PC-3 (cell line): Measurements from ENCODE around the gene TNS3. TPM values are rescaled to one million over a fixed set of nuclear protein-coding genes. Genes with fewer than 3 reads are reported as not detected.

Source experiments
- ATAC-seq: fragments of 200-7000 bp; cut with Tn5 transposase; 2 replicates; pipeline ENCODE4 v1.9.1; 2020; ENCODE audit warnings: mild to moderate bottlenecking, moderate library complexity
- Bru-seq: library from RNA; stranded (reverse); fragments of 400-500 nt; gene quantifications from one replicate; lab custom pipeline; 2021; lab: Mats Ljungman, UMichigan
- BruChase-seq, 2 experiments: library from RNA; stranded (reverse); fragments of 400-500 nt; gene quantifications; one replicate each; lab custom pipeline; 2021; lab: Mats Ljungman, UMichigan
- BruUV-seq: library from RNA; stranded (reverse); fragments of 400-500 nt; replicated peaks from 2 replicates; lab custom pipeline; 2021; lab: Mats Ljungman, UMichigan
- CTCF ChIA-PET: fragments of 300-600 bp; sonication (Branson Sonifier 250); formaldehyde crosslinking; loops from one replicate; lab custom pipeline; 2022; ENCODE audit warnings: antibody characterized with exemption; lab: Charles Lee
- POLR2A ChIA-PET: fragments of 300-600 bp; sonication (Branson Sonifier 250); formaldehyde crosslinking; loops from one replicate; lab custom pipeline; 2022; ENCODE audit warnings: antibody characterized with exemption; ENCODE audit not compliant: unreplicated experiment; lab: Charles Lee
- DNase-seq: peaks from one replicate; pipeline ENCODE4 v3.0.0-alpha.2; 2015
- H2AFZ ChIP-seq: fragments of 300-600 bp; sonication (generic); 2 replicates; pipeline ENCODE4 v1.6.0; 2016; ENCODE audit warnings: antibody characterized with exemption, low read length
- H3F3A ChIP-seq: fragments of 300-600 bp; sonication (generic); one replicate; pipeline ENCODE4 v1.6.0; 2017; ENCODE audit warnings: antibody characterized with exemption, low read length, control low read depth, mild to moderate bottlenecking; ENCODE audit not compliant: unreplicated experiment
- H3K27ac ChIP-seq: fragments of 300-600 bp; sonication (generic); 2 replicates; pipeline ENCODE4 v1.5.1; 2016; ENCODE audit warnings: mild to moderate bottlenecking, low read length
- H3K27me3 ChIP-seq: fragments of 300-600 bp; sonication (generic); 2 replicates; pipeline ENCODE4 v1.6.1; 2016; ENCODE audit warnings: low read length, mixed read lengths
- H3K36me3 ChIP-seq: fragments of 300-600 bp; sonication (generic); 2 replicates; pipeline ENCODE4 v1.6.1; 2016; ENCODE audit warnings: low read depth, mixed run types, low read length, mixed read lengths
- H3K4me1 ChIP-seq: fragments of 300-600 bp; sonication (generic); 2 replicates; pipeline ENCODE4 v1.5.1; 2016; ENCODE audit warnings: low read length; ENCODE audit not compliant: insufficient read depth
- H3K4me2 ChIP-seq: fragments of 300-600 bp; sonication (generic); 2 replicates; pipeline ENCODE4 v1.6.0; 2016; ENCODE audit warnings: low read length
- H3K4me3 ChIP-seq: fragments of 300-600 bp; sonication (generic); 2 replicates; pipeline ENCODE4 v1.5.1; 2016; ENCODE audit warnings: mild to moderate bottlenecking, low read length, mixed read lengths
- H3K79me2 ChIP-seq: fragments of 300-600 bp; sonication (generic); 2 replicates; pipeline ENCODE4 v1.6.1; 2017; ENCODE audit warnings: low read length, mixed read lengths
- H3K9ac ChIP-seq: fragments of 300-600 bp; sonication (generic); 2 replicates; pipeline ENCODE4 v1.6.0; 2016; ENCODE audit warnings: mild to moderate bottlenecking, low read length
- H3K9me2 ChIP-seq: fragments of 300-600 bp; sonication (generic); replicated peaks from 2 replicates; pipeline ENCODE4 v1.6.1; 2016; ENCODE audit warnings: mixed run types, low read length, mixed read lengths
- H3K9me3 ChIP-seq: fragments of 300-600 bp; sonication (generic); 2 replicates; pipeline ENCODE4 v1.6.1; 2016; ENCODE audit warnings: low read length, mixed read lengths
- H4K20me1 ChIP-seq: fragments of 300-600 bp; sonication (generic); 2 replicates; pipeline ENCODE4 v1.6.1; 2016; ENCODE audit warnings: low read length, mixed read lengths
- CTCF ChIP-seq: fragments of 300-600 bp; sonication (generic); conservative IDR thresholded peaks from 2 replicates; pipeline ENCODE4 v1.5.1; 2017; ENCODE audit warnings: antibody characterized with exemption, low read depth, mild to moderate bottlenecking, low read length
- EZH2 ChIP-seq: fragments of 300-600 bp; sonication (generic); IDR thresholded peaks from one replicate; pipeline ENCODE4 v1.6.1; 2017; ENCODE audit warnings: antibody characterized with exemption, mild to moderate bottlenecking, low read length; ENCODE audit not compliant: unreplicated experiment
- EZH2phosphoT487 ChIP-seq: fragments of 300-600 bp; sonication (generic); IDR thresholded peaks from 2 replicates; pipeline ENCODE4 v1.6.1; 2018; ENCODE audit warnings: mild to moderate bottlenecking, antibody characterized with exemption, low read length, borderline replicate concordance
- intact Hi-C: fragments of 100-400 bp; cut with micrococcal nuclease; formaldehyde crosslinking; loops from 2 replicates; pipeline ENCODE4 v1.9.0; 2023
- long read RNA-seq: library from polyadenylated mRNA; unstranded; transcript quantifications from one replicate; pipeline ENCODE4 v2.0.0, GENCODE V29; 2021; ENCODE audit not compliant: unreplicated experiment
- total RNA-seq: library from RNA; depleted of rRNA; stranded (reverse); fragments of >200 nt; gene quantifications from 2 replicates; pipeline ENCODE4 v1.2.3, GENCODE V29; 2014; rRNA removed

The TNS3 gene
- total RNA-seq (71.4 and 72.3 TPM in 2 replicates), Bru-seq, nascent RNA (percentile 92 among the genes with signal in this experiment), BruChase-seq, experiment 1, labeled RNA remaining after a 6-hour chase (percentile 83 among the genes with signal in this experiment), BruChase-seq, experiment 2, labeled RNA remaining after a 2-hour chase (percentile 89 among the genes with signal in this experiment)
- long read RNA-seq, full-length matches to known transcripts: 2 of 256 reads
- long read RNA-seq, partial matches to known transcripts: 104 of 256 reads
- long read RNA-seq, other reads (novel, unspliced or antisense): 150 of 256 reads

- Histone ChIP-seq H3K9me2 (no peaks in the 10 kb centered on the region), H2AFZ (peak within 1 kb of the TSS; percentile 93), H3K27me3 (no peaks in the 10 kb centered on the region), H3K9me3 (no peaks in the 10 kb centered on the region), H3K4me3 (peak within 1 kb of the TSS; percentile 89), H3K4me1 (peaks cover 52% of the 10 kb centered on the region), H3K9ac (peak within 1 kb of the TSS; percentile 99), H3K4me2 (peak within 1 kb of the TSS; percentile 94), H4K20me1 (no peaks in the 10 kb centered on the region), H3K79me2 (peaks cover 55% of the 10 kb centered on the region), H3F3A (peaks cover 8% of the 10 kb centered on the region), H3K27ac (peak within 1 kb of the TSS; percentile 95), H3K36me3 (0 out of 2 replicates have a peak, but pooled peaks cover under 1% of the 10 kb centered on the region)
- POLR2A ChIA-PET: no interaction called here
- CTCF ChIA-PET: interaction anchor here (0.7 kb wide), 3 partner anchors 18 to 205 kb away, joined by 3 to 5 read pairs (median 3); no protein-coding TSS in a partner anchor
- ATAC-seq (peak; percentile 38), DNase-seq (peak; percentile 57)
- intact Hi-C loops: loop anchor here (5.0 kb wide), 2 partner anchors 85 to 315 kb away; no protein-coding TSS in a partner anchor
- no TSS peak for BruUV-seq
- 0 out of 2 replicates have a peak, but pooled peaks have one; percentile 17 for TF ChIP-seq CTCF
- TF ChIP-seq EZH2phosphoT487: no peak
- TF ChIP-seq EZH2: no peak
These were observed at the start of gene TNS3 for GRCh38 chr7:47581804-47582763. Gene TNS3 (minus strand): TSS chr7:47582111. CDS start chr7:47439636, 142,475 bp downstream.

GRCh38 chr7:47631711-47632110 lies 49.8 kb upstream of the TNS3 start:
- no peaks in the 10 kb centered on the region for H3K27me3 ChIP-seq
- ATAC-seq (no peak), DNase-seq (no peak)
- no peaks in the 10 kb centered on the region for H3K9me2 ChIP-seq
- H3K27ac ChIP-seq: no peak overlapping the region
- no peaks in the 10 kb centered on the region for H4K20me1 ChIP-seq
- H3K79me2 ChIP-seq: no peaks in the 10 kb centered on the region
- H3K9ac ChIP-seq: no peak overlapping the region
- no peaks in the 10 kb centered on the region for H3K9me3 ChIP-seq
- no peak overlapping the region for H3K4me2 ChIP-seq
- H3K36me3 ChIP-seq: no peaks in the 10 kb centered on the region
- no TSS peak for BruUV-seq
- POLR2A ChIA-PET: interaction anchor here (0.7 kb wide), 1 partner anchor 581 kb away, joined by 13 read pairs; no protein-coding TSS in a partner anchor
- H3K4me3 ChIP-seq: no peak overlapping the region
- H2AFZ ChIP-seq: no peak overlapping the region
- CTCF ChIA-PET: no interaction called here
- H3F3A ChIP-seq: no peaks in the 10 kb centered on the region
- TF ChIP-seq EZH2 (no peak), CTCF (no peak), EZH2phosphoT487 (no peak)
- intact Hi-C loops: no loop called here
- H3K4me1 ChIP-seq: peaks cover 21% of the 10 kb centered on the region
